Effector CD8-positive, alpha-beta T cell (primary cell): ENCODE measurements around the gene HSPB2.

Experiments
- DNase-seq: peaks from one replicate; lab custom pipeline; 2025; lab: John Stamatoyannopoulos, UW

HSPB2 gene

GRCh38 chr11:111938687-111939160 lies 26.2 kb downstream of the HSPB2 start:
- no peak for DNase-seq

- DNase-seq, result no peak
Measured at GRCh38 chr11:111939836-111940604, 27.5 kb downstream of the HSPB2 start.

- no peak for DNase-seq
Measured at GRCh38 chr11:111941963-111942362, 29.4 kb downstream of the HSPB2 start.

GRCh38 chr11:111942829-111943228 lies 30.3 kb downstream of the HSPB2 start:
- no peak for DNase-seq

- DNase-seq, result no peak
Measured at GRCh38 chr11:111944139-111944538, 31.6 kb downstream of the HSPB2 start.

- DNase-seq, result no peak
Measured at GRCh38 chr11:111944651-111945051, 32.1 kb downstream of the HSPB2 start.

GRCh38 chr11:111945198-111945597 lies 32.7 kb downstream of the HSPB2 start:
- no peak for DNase-seq

GRCh38 chr11:111946499-111946898 lies 34.0 kb downstream of the HSPB2 start:
- no peak for DNase-seq

- DNase-seq, result no peak
Measured at GRCh38 chr11:111947143-111947542, 34.6 kb downstream of the HSPB2 start.

GRCh38 chr11:111949519-111950426 lies 37.2 kb downstream of the HSPB2 start:
- DNase-seq, result no peak

GRCh38 chr11:111951565-111951964 lies 39.0 kb downstream of the HSPB2 start:
- no peak for DNase-seq

GRCh38 chr11:111954154-111954553 lies 41.6 kb downstream of the HSPB2 start:
- no peak for DNase-seq

GRCh38 chr11:111957663-111958444 lies 45.3 kb downstream of the HSPB2 start:
- DNase-seq, result no peak

GRCh38 chr11:111960916-111961315 lies 48.4 kb downstream of the HSPB2 start:
- DNase-seq, result no peak

- DNase-seq, result no peak
Measured at GRCh38 chr11:111961389-111962300, 49.1 kb downstream of the HSPB2 start.
